Measurements from ENCODE around the gene ZNF414.
A peak's percentile ranks its signal among the peaks of the same experiment; 100 is the strongest.

The ZNF414 gene

DNA sequence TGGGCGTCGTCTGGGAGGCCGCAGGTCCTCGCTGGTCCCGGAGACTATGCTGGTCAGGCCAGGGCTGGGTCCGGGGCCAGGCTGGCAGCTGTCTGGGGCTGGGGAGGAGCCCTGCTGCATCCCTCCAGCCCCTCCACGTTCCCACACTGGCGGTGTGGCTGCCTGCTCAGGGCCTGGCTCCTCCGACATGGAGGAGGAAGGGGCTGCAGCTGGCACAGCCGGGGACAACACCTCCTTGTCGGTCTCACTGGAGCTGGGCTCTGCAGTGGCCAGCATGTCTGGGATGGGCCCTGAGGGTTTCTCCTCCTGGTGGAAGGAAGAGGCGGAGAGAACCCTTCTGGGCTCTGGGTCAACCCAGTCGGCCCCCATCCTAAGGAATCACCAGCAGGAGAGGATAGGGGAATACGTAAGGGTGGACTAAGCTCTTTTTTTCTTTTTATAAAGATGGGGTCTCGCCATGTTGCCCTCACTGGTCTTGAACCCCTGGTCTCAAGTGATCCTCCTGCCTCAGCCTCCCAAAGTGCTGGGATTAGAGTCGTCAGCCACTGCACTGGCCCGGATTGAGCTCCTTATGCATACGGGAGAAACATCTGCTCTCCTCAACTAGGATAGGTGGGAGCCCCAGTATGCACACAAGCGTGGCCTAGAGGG lies 806 bp downstream of the ZNF414 start:
- peaks cover 37 to 70% (median 55%) of the 10 kb centered on the region in 10 experiments for H3K4me1 ChIP-seq

GRCh38 chr19:8512115-8512967 lies 1.6 kb downstream of the ZNF414 start:
- Histone ChIP-seq H3K36me3 (peaks cover 0 to 42% (median 24%) of the 10 kb centered on the region in 11 experiments; a peak in 21 of 22 replicates), H3K4me1 (peaks cover 29 to 64% (median 47%) of the 10 kb centered on the region in 10 experiments), H3K27me3 (no peaks in the 10 kb centered on the region), H3K4me3 (peak overlapping the region in 7 of 10 experiments; percentile 62 to 80 (median 71); a peak in 9 of 20 replicates), H4K20me1 (no peaks in the 10 kb centered on the region), H3K9ac (peak overlapping the region; percentile 95 to 100 (median 99); a peak in 21 of 22 replicates), H3K9me3 (replicated peaks in 1 of 11) (no peaks in the 10 kb centered on the region), H3K4me2 (peak overlapping the region; percentile 79 to 97 (median 90)), H3K27ac (peak overlapping the region; percentile 95 to 100 (median 99); a peak in 21 of 22 replicates)
- no peak for TF ChIP-seq Cebpa-rat (IDR thresholded peaks at IDR 0.05)

More for the DNA sequence above, 806 bp downstream of the ZNF414 start:
- Histone ChIP-seq H3K4me3 (peak overlapping the region; percentile 62 to 80 (median 71)), H3K27me3 (no peaks in the 10 kb centered on the region), H3K9ac (peak overlapping the region; percentile 95 to 100 (median 99)), H3K4me2 (peak overlapping the region; percentile 79 to 97 (median 90)), H3K27ac (peak overlapping the region; percentile 95 to 100 (median 99)), H4K20me1 (peaks cover 0 to 7% (median 0%) of the 10 kb centered on the region in 11 experiments; a peak in 3 of 22 replicates), H3K9me3 (replicated peaks in 1 of 11) (no peaks in the 10 kb centered on the region), H3K36me3 (peaks cover 0 to 42% (median 24%) of the 10 kb centered on the region in 11 experiments; a peak in 21 of 22 replicates)
- no peak for TF ChIP-seq Cebpa-rat (IDR thresholded peaks at IDR 0.05)

- H3K4me3 ChIP-seq: no peak overlapping the region
- peak overlapping the region in 1 of 11 experiments; percentile 100; a peak in 2 of 22 replicates for H3K27ac ChIP-seq
- no peak for TF ChIP-seq Cebpa-rat (IDR thresholded peaks at IDR 0.05)
- no peaks in the 10 kb centered on the region for H4K20me1 ChIP-seq
- H3K36me3 ChIP-seq: peaks cover 0 to 42% (median 24%) of the 10 kb centered on the region in 11 experiments; a peak in 21 of 22 replicates
- H3K4me1 ChIP-seq: peaks cover 26 to 63% (median 41%) of the 10 kb centered on the region in 10 experiments
- H3K27me3 ChIP-seq: no peaks in the 10 kb centered on the region
- H3K4me2 ChIP-seq: peak overlapping the region in 3 of 11 experiments; percentile 81 to 94 (median 82); a peak in 2 of 22 replicates
- H3K9me3 ChIP-seq (replicated peaks in 1 of 11): no peaks in the 10 kb centered on the region
- H3K9ac ChIP-seq: no peak overlapping the region
Measured at GRCh38 chr19:8511573-8512101, 2.3 kb downstream of the ZNF414 start.

DNA sequence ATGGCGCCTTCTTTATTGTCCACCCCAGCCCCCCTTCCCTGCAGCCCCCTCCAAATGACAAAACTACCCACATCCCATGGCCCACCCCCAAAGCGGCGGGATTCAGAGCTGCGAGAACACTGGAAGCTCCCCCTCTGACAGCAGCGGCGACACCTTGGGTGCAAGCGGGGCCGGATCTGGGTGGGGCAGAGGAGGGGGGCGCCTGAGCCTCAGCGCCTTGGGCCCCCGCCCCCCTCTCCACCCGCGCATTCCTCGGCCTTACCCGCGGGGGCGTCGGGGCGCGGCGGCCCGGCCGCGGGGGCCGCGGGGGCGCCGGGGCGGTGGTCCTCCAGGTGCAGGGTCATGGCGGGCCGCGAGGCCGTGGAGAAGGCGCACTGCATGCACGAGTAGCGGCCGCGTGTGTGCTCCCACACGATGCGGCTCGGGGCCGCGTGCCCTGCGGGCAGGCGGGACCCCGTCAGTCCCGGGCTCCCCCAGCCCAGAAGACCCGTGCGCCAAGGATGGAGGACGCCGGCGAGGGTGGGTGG lies 3.3 kb downstream of the ZNF414 start:
- no peak overlapping the region for H3K4me3 ChIP-seq
- TF ChIP-seq Cebpa-rat (IDR thresholded peaks at IDR 0.05): no peak
- no peaks in the 10 kb centered on the region for H3K27me3 ChIP-seq
- H3K9me3 ChIP-seq (replicated peaks in 1 of 11): no peaks in the 10 kb centered on the region
- peaks cover 34 to 63% (median 41%) of the 10 kb centered on the region in 10 experiments for H3K4me1 ChIP-seq
- no peak overlapping the region for H3K27ac ChIP-seq
- no peaks in the 10 kb centered on the region for H4K20me1 ChIP-seq
- no peak overlapping the region for H3K4me2 ChIP-seq
- H3K36me3 ChIP-seq: peaks cover 0 to 42% (median 24%) of the 10 kb centered on the region in 11 experiments; a peak in 21 of 22 replicates
- no peak overlapping the region for H3K9ac ChIP-seq

DNA sequence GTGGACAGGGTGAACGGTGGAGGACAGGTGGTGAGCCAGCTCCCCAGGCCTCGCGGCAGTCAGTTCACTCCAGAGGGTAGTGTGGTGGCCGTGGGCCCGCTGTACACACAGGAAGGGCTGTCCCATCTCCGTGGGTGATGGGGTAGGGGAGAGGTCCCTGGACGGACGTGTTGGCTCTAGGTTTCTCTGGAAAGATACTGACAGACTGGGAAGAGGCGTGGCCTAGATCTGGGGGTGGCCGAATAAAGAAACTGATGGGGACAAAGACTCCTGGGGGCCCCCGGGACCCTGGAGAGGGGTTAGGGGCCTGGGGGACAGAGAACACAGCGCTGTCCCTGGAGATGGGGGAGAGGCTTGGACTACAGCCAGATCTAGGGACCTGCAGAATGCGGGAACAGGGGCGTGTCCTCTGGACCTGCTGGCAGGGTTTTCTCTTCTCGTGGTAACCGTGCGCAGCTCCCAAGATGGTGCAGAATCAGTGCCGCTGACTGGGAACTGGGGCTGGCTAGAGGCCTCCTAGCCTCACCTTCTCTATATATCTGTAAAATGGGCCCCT lies 7.5 kb downstream of the ZNF414 start:
- Histone ChIP-seq H3K9ac (peak overlapping the region; percentile 67 to 87 (median 84); a peak in 20 of 22 replicates), H4K20me1 (no peaks in the 10 kb centered on the region), H3K27me3 (no peaks in the 10 kb centered on the region), H3K36me3 (peaks cover 0 to 27% (median 17%) of the 10 kb centered on the region in 11 experiments; a peak in 21 of 22 replicates), H3K4me1 (peaks cover 44 to 67% (median 51%) of the 10 kb centered on the region in 10 experiments), H3K9me3 (replicated peaks in 1 of 11) (no peaks in the 10 kb centered on the region), H3K4me3 (peak overlapping the region; percentile 61 to 75 (median 64); a peak in 19 of 20 replicates), H3K4me2 (peak overlapping the region; percentile 84 to 99 (median 92)), H3K27ac (peak overlapping the region in 9 of 11 experiments; percentile 65 to 97 (median 89); a peak in 17 of 22 replicates)
- no peak for TF ChIP-seq Cebpa-rat (IDR thresholded peaks at IDR 0.05)

GRCh38 chr19:8505680-8506401 lies 8.1 kb downstream of the ZNF414 start:
- H3K36me3 ChIP-seq: peaks cover 0 to 21% (median 10%) of the 10 kb centered on the region in 11 experiments; a peak in 18 of 22 replicates
- H3K27me3 ChIP-seq: no peaks in the 10 kb centered on the region
- H3K9me3 ChIP-seq (replicated peaks in 1 of 11): no peaks in the 10 kb centered on the region
- peaks cover 51 to 74% (median 57%) of the 10 kb centered on the region in 10 experiments for H3K4me1 ChIP-seq
- peak overlapping the region in 10 of 11 experiments; percentile 22 to 97 (median 88); a peak in 18 of 22 replicates for H3K27ac ChIP-seq
- peak overlapping the region; percentile 61 to 75 (median 64) for H3K4me3 ChIP-seq
- H3K4me2 ChIP-seq: peak overlapping the region; percentile 84 to 99 (median 92)
- no peaks in the 10 kb centered on the region for H4K20me1 ChIP-seq
- no peak for TF ChIP-seq Cebpa-rat (IDR thresholded peaks at IDR 0.05)
- H3K9ac ChIP-seq: peak overlapping the region; percentile 67 to 87 (median 84)

DNA sequence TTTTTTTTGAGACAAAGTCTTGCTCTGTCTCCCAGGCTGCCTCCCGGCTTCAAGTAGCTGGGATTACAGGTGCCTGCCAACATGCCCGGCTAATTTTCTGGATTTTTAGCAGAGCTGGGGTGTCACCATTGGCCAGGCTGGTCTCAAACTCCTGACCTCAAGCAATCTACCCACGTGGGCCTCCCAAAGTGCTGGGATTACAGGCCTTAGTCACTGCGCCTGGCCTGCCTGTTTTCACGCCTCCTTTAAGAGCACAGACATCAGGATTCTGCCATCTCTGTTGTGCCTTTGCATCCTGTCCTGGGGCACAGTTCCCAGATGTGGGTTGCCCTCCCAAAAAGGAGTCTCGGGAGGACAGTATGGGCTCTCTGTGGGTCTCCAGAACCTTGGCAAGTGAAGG lies 9.0 kb downstream of the ZNF414 start:
- no peaks in the 10 kb centered on the region for H3K9me3 ChIP-seq (replicated peaks in 1 of 11)
- H3K4me1 ChIP-seq: peaks cover 60 to 83% (median 66%) of the 10 kb centered on the region in 10 experiments
- no peaks in the 10 kb centered on the region for H3K27me3 ChIP-seq
- H3K4me2 ChIP-seq: peak overlapping the region; percentile 84 to 99 (median 92)
- H3K9ac ChIP-seq: peak overlapping the region in 8 of 11 experiments; percentile 59 to 87 (median 84); a peak in 12 of 22 replicates
- no peak for TF ChIP-seq Cebpa-rat (IDR thresholded peaks at IDR 0.05)
- H3K27ac ChIP-seq: peak overlapping the region in 9 of 11 experiments; percentile 65 to 97 (median 89); a peak in 16 of 22 replicates
- H3K36me3 ChIP-seq: peaks cover 0 to 12% (median 3%) of the 10 kb centered on the region in 11 experiments; a peak in 4 of 22 replicates
- H4K20me1 ChIP-seq: no peaks in the 10 kb centered on the region
- no peak overlapping the region for H3K4me3 ChIP-seq

Measured in BLaER1 treated with 17β-estradiol and CSF1 and Interleukin-3, amounts not matched to agents 10 nM and 100 nM (cell line).